Fibroblast of skin of scalp (primary cell): ENCODE measurements around the gene ORC2.

Source experiments
- DNase-seq: peaks from one replicate; pipeline ENCODE4 v3.0.0-alpha.2; 2013

Gene ORC2

DNA sequence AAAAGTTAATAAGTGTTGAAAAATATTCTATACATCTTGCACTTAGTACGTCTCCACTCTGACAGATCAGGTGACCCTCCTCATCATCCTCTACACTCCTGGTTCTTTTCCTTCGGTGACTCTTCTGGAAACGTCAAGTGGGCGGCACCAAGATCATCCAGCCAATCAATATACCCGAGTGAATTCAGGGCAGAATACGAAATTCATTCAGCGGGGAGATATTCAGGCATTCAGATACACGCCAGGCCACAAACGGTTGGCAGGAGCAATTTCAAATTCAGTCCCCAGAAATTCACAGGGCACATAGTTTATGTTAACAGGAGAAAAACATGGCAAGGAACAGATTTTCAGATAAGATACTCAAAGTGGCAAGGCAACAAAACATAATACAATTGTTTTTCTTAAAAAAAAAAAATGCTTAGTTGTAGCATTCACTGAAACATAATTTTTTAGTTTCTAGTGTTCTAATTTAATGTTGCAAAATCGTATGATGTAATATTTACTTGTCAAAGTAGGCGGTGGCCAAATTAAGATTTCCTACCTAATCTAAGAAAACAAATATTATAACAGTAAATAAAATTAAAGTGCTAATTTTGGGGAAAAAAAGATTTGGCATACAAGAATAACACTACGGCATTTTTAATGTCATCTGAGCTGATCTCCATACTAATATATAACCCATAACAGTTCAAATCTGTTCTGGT is 103.2 kb downstream of the ORC2 start:
- DNase-seq = no peak
